GM12891 (cell line): ENCODE data around the gene RIMS1.

Experiments used
- PAX5 ChIP-seq: IDR thresholded peaks from 2 replicates; pipeline ENCODE4 v1.6.1; 2011; ENCODE audit warnings: low read length, moderate library complexity, mild to moderate bottlenecking; ENCODE audit not compliant: insufficient read depth, severe bottlenecking
- POLR2A ChIP-seq: IDR thresholded peaks from 2 replicates; pipeline ENCODE4 v1.6.1; 2011; ENCODE audit warnings: low read depth, low read length, control low read depth
- POLR2AphosphoS5 ChIP-seq: IDR thresholded peaks from 2 replicates; pipeline ENCODE4 v1.6.1; 2011; ENCODE audit warnings: low read depth, low read length, control low read depth
- POU2F2 ChIP-seq: IDR thresholded peaks from 2 replicates; pipeline ENCODE4 v1.6.1; 2011; ENCODE audit warnings: low read depth, mild to moderate bottlenecking, control low read depth, low read length, moderate library complexity
- SPI1 ChIP-seq: IDR thresholded peaks from 2 replicates; pipeline ENCODE4 v1.6.1; 2011; ENCODE audit warnings: low read depth, low read length, control low read depth
- TAF1 ChIP-seq: IDR thresholded peaks from 2 replicates; pipeline ENCODE4 v1.6.1; 2011; ENCODE audit warnings: low read depth, low read length, control low read depth

- TF ChIP-seq POLR2A: no peak
- TF ChIP-seq TAF1: no peak
- TF ChIP-seq SPI1: no peak
- no peak for TF ChIP-seq PAX5
- no peak for TF ChIP-seq POLR2AphosphoS5
- TF ChIP-seq POU2F2: no peak
Measured at GRCh38 chr6:72040111-72040510, 153.8 kb downstream of the RIMS1 start.
